ENCODE results near the gene MZT2B.
"Not testable (repeated sequence)": the region's sequence is repeated elsewhere in the genome, so short reads cannot be mapped to it uniquely, and the experiment has no call there.

DNA sequence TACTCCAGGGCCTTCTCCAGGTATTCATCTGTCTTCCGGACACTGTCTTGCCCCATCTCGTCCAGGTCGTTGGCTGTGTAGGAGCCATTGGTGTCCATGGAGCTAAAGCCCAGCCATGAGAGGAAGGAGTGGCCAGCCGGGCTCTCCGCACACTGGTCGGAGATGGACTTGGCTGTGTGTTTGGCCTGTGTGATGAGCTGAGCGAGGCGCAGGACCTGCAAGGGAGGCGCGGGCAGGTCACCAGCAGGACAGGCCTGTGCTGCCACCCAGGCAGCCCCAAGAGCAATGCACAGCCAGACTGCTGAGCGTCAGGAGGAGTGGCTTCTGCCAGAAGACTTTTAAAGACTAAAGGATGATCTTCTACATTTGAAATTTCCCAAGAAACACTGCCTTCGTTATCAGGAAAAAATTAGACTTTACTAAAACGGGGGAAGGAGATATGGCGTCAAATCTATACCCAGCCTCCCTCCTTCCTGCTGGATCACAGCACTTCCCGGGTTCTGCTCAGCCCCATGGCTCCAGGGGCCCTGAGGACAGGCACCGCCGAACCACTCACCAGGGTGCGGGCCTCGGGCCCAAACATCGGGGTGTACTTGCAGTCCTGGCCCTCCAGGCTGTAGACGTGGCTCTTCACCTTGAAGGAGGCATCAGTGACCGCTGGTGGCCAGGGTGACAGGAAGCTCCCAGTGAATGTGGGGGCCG lies 28.2 kb upstream of the MZT2B start:
- TF ChIP-seq POLR2AphosphoS5 (IDR thresholded peaks at IDR 0.05; ENCODE audit: low read depth) = not testable (repeated sequence)
- TF ChIP-seq, protein P1, sequence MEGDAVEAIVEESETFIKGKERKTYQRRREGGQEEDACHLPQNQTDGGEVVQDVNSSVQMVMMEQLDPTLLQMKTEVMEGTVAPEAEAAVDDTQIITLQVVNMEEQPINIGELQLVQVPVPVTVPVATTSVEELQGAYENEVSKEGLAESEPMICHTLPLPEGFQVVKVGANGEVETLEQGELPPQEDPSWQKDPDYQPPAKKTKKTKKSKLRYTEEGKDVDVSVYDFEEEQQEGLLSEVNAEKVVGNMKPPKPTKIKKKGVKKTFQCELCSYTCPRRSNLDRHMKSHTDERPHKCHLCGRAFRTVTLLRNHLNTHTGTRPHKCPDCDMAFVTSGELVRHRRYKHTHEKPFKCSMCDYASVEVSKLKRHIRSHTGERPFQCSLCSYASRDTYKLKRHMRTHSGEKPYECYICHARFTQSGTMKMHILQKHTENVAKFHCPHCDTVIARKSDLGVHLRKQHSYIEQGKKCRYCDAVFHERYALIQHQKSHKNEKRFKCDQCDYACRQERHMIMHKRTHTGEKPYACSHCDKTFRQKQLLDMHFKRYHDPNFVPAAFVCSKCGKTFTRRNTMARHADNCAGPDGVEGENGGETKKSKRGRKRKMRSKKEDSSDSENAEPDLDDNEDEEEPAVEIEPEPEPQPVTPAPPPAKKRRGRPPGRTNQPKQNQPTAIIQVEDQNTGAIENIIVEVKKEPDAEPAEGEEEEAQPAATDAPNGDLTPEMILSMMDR (IDR thresholded peaks at IDR 0.05; ENCODE audit: insufficient read depth, low read length) = not testable (repeated sequence)
